SK-N-SH (cell line): ENCODE results near the gene NOL4L. TPM values are rescaled to one million over a fixed set of nuclear protein-coding genes. Genes with fewer than 3 reads are reported as not detected.
A peak's percentile ranks its signal among the peaks of the same experiment; 100 is the strongest.

ENCODE experiments used
- CTCF ChIA-PET: fragments of 300-600, 350-600 bp; formaldehyde crosslinking; extraction: SDS; loops from one replicate; lab custom pipeline; 2021; lab: Yijun Ruan, JAX
- POLR2A ChIA-PET: fragments of 350-600 bp; sonication (Branson Sonifier 250); formaldehyde crosslinking; extraction: SDS; loops from one replicate; lab custom pipeline; 2020; ENCODE audit warnings: antibody characterized with exemption, inconsistent platforms; lab: Yijun Ruan, JAX
- DNase-seq: peaks from one replicate; pipeline ENCODE4 v3.0.0; 2012
- H2AFZ ChIP-seq: fragments of 200-600 bp; sonication (generic); 2 replicates; pipeline ENCODE4 v1.8.1; 2016; ENCODE audit warnings: antibody characterized with exemption, mild to moderate bottlenecking, low read depth
- H3F3A ChIP-seq: fragments of 200-600 bp; sonication (generic); replicated peaks from 2 replicates; pipeline ENCODE3; 2016; ENCODE audit warnings: antibody characterized with exemption, mild to moderate bottlenecking; ENCODE audit not compliant: insufficient read depth
- H3K27ac ChIP-seq, 2 experiments: fragments of 200-500 bp in 1 of 2; fragments of 200-600 bp in 1 of 2; sonication (Bioruptor generic) in 1 of 2; sonication (generic), shearing (Covaris generic) in 1 of 2; 2 replicates each; pipeline versions ENCODE4 v1.5.1 to v1.6.1; 2014 to 2016; ENCODE audit warnings: low read depth in 2 of 2, inconsistent platforms in 1 of 2, low read length in 1 of 2, mild to moderate bottlenecking in 1 of 2, mixed read lengths in 1 of 2
- H3K27me3 ChIP-seq: fragments of 200-600 bp; sonication (generic), shearing (Covaris generic); 2 replicates; pipeline ENCODE4 v1.6.1; 2016; ENCODE audit warnings: mixed run types; ENCODE audit not compliant: insufficient read depth
- H3K36me3 ChIP-seq, 2 experiments: fragments of 200-500 bp in 1 of 2; fragments of 200-600 bp in 1 of 2; sonication (Bioruptor generic) in 1 of 2; sonication (generic) in 1 of 2; replicated peaks in 1 of 2; 2 replicates each; pipeline versions ENCODE3 to v1.5.1; 2014 to 2016; ENCODE audit warnings: low read length in 1 of 2, mild to moderate bottlenecking in 1 of 2; ENCODE audit not compliant: insufficient read depth in 2 of 2, control insufficient read depth in 1 of 2
- H3K4me1 ChIP-seq, 2 experiments: fragments of 200-500 bp in 1 of 2; fragments of 200-600 bp in 1 of 2; sonication (Bioruptor generic) in 1 of 2; sonication (generic), shearing (Covaris generic) in 1 of 2; 2 replicates each; pipeline versions ENCODE4 v1.5.1 to v1.6.1; 2014 to 2016; ENCODE audit warnings: low read depth in 1 of 2, low read length in 1 of 2, mixed run types in 1 of 2; ENCODE audit not compliant: insufficient read depth in 2 of 2, control insufficient read depth in 1 of 2
- H3K4me2 ChIP-seq: fragments of 200-600 bp; sonication (generic), shearing (Covaris generic); 2 replicates; pipeline ENCODE4 v1.6.1; 2017; ENCODE audit warnings: mixed run types
- H3K4me3 ChIP-seq, 2 experiments: fragments of 200-500 bp in 1 of 2; fragments of 200-600 bp in 1 of 2; sonication (Bioruptor generic) in 1 of 2; sonication (generic), shearing (Covaris generic) in 1 of 2; 2 replicates each; pipeline versions ENCODE4 v1.5.1 to v1.8.1; 2014 to 2016; ENCODE audit warnings: low read depth in 2 of 2, inconsistent platforms in 1 of 2, low read length in 1 of 2, mild to moderate bottlenecking in 1 of 2, mixed read lengths in 1 of 2, moderate library complexity in 1 of 2
- H3K79me2 ChIP-seq: fragments of 200-600 bp; sonication (generic); 2 replicates; pipeline ENCODE4 v1.8.1; 2017; ENCODE audit warnings: mild to moderate bottlenecking; ENCODE audit not compliant: insufficient read depth
- H3K9ac ChIP-seq: fragments of 200-600 bp; sonication (generic); 2 replicates; pipeline ENCODE4 v1.6.1; 2017; ENCODE audit warnings: mixed run types
- H3K9me2 ChIP-seq: fragments of 200-600 bp; sonication (generic); 2 replicates; pipeline ENCODE4 v1.6.1; 2017; ENCODE audit warnings: mixed run types
- H3K9me3 ChIP-seq: fragments of 200-600 bp; sonication (generic); 2 replicates; pipeline ENCODE4 v1.6.1; 2017; ENCODE audit warnings: mixed run types, mild to moderate bottlenecking, moderate library complexity
- H4K20me1 ChIP-seq: fragments of 200-600 bp; sonication (generic); 2 replicates; pipeline ENCODE4 v1.6.1; 2017; ENCODE audit warnings: mild to moderate bottlenecking, mixed run types; ENCODE audit not compliant: insufficient read depth
- ELF1 ChIP-seq: IDR thresholded peaks from 2 replicates; pipeline ENCODE4 v1.4.0; 2012
- FOXJ3 ChIP-seq: sonication (generic); formaldehyde crosslinking; IDR thresholded peaks from 2 replicates; pipeline ENCODE4 v1.5.1; 2020; ENCODE audit warnings: mild to moderate bottlenecking, missing genetic modification reagents
- GATA2 ChIP-seq: sonication (generic); formaldehyde crosslinking; IDR thresholded peaks from 2 replicates; pipeline ENCODE4 v1.5.0; 2020; ENCODE audit warnings: mild to moderate bottlenecking, missing genetic modification reagents
- MEF2A ChIP-seq: IDR thresholded peaks from 2 replicates; pipeline ENCODE4 v1.4.0; 2012; ENCODE audit warnings: low read depth, borderline replicate concordance
- POLR2AphosphoS5 ChIP-seq: IDR thresholded peaks from 2 replicates; pipeline ENCODE4 v1.6.1; 2012; ENCODE audit warnings: low read depth, low read length
- RXRA ChIP-seq: IDR thresholded peaks from 2 replicates; pipeline ENCODE4 v1.4.0; 2012; ENCODE audit warnings: low read depth, mild to moderate bottlenecking, borderline replicate concordance
- TCF12 ChIP-seq: IDR thresholded peaks from 2 replicates; pipeline ENCODE4 v1.4.0; 2012
- TEAD4 ChIP-seq: IDR thresholded peaks from 2 replicates; pipeline ENCODE4 v1.4.0; 2012; ENCODE audit warnings: mild to moderate bottlenecking, borderline replicate concordance; ENCODE audit not compliant: insufficient read depth
- WGBS: methylation state at CpG from one replicate; pipeline ENCODE4 v1.1.6; 2017; ENCODE audit warnings: low lambda C conversion rate; 5-methylcytosine and 5-hydroxymethylcytosine counted together
- polyA plus RNA-seq, 3 experiments: library from polyadenylated mRNA; depleted of rRNA; stranded (reverse); fragments of >200 nt; gene quantifications; 2 replicates each; pipeline ENCODE4 v1.2.3, GENCODE V29; 2012
- TF ChIP-seq, protein P1 (sequence below): IDR thresholded peaks from 2 replicates; pipeline ENCODE4; 2012

Gene NOL4L
- polyA plus RNA-seq, 1 of the 3 experiments (the other 2 are of a cell fraction): 14.3 TPM

DNA sequence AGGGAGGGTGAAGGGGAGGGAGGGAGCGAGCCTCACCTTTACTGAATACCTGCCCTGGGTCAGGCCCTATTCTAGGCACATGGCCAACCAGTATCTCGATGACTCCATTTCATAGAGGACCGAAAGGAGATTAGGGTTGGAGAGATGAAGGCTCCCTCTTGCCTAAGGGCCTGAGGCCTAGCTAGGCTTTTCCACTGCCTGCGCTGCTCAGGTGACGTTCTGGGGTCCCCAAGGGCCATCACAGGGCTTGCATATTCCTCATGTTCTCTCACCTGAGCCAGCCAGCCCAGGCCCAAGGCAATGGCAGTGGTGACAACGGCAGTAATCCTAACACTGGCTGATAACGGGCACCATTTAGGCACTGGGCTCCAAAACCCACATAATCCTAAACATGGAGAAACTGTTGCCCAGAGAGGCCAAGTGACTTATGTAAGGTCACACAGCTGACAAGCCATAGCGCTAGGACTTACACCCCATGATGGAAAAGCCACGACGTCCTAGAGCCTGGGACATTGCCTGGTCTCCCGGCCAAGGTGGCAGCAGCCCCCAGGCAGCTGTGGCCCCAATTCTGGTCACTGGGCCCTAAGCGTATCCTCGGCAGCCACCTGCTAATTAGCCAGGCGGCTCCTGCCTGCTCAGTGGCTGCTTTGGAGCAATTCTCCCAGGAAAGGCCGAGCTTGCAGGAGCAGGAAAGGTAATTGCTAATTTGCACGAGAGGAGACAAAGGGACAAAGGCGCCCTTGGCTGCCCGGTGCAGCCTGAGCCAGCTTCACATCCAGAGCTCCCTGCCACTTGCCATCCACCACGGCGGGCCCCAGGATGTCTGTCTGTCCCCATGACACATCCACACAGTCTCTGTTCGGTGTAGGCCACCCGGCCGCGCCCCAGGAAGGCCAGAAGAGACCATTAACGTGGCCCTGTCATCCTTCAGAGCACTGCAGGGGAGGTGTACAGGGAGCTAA, 21.5 kb downstream of the NOL4L start:
- no peaks in the 10 kb centered on the region for H3K9me3 ChIP-seq
- DNase-seq: no peak
- 84% methylated on average over 14 of the region's 25 CpGs for WGBS

DNA sequence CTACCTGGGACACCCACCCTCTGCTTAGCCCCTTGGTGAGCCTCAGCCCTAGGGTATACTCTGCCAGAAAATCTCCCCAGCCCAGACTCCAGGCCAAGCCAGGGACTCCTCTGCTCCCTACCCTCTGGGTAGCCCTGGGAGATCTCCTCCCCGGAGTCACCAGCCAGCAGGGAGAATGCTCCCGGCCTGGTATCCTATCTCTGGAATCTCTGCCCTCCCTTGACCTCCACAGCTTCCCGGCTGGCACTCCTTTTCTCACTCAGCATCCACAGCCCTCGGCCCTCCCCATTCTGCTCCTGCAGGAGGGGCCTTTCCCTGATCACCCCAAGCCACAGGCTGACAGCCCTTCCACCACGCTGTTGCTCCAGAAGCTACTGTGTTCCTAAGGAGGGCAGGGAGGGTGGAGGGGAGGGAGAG, 22.6 kb downstream of the NOL4L start:
- H3K36me3 ChIP-seq: no peaks in the 10 kb centered on the region
- H3K79me2 ChIP-seq: no peaks in the 10 kb centered on the region
- no peaks in the 10 kb centered on the region for H3K9me3 ChIP-seq
- no peak overlapping the region for H3K4me3 ChIP-seq
- CTCF ChIA-PET: no interaction called here
- peak; percentile 70 for DNase-seq
- no peak overlapping the region for H3K27ac ChIP-seq
- WGBS: 23% methylated on average over 4 of the region's 5 CpGs
- no peak overlapping the region for H3K4me2 ChIP-seq
- H3F3A ChIP-seq: no peaks in the 10 kb centered on the region
- H3K9me2 ChIP-seq: no peaks in the 10 kb centered on the region
- no peak overlapping the region for H3K9ac ChIP-seq
- no peaks in the 10 kb centered on the region; the same call in 1 of the 2 replicates for H3K27me3 ChIP-seq
- no peak for TF ChIP-seq RXRA
- no peak for TF ChIP-seq POLR2AphosphoS5
- no peak for TF ChIP-seq TCF12
- TF ChIP-seq, protein P1, sequence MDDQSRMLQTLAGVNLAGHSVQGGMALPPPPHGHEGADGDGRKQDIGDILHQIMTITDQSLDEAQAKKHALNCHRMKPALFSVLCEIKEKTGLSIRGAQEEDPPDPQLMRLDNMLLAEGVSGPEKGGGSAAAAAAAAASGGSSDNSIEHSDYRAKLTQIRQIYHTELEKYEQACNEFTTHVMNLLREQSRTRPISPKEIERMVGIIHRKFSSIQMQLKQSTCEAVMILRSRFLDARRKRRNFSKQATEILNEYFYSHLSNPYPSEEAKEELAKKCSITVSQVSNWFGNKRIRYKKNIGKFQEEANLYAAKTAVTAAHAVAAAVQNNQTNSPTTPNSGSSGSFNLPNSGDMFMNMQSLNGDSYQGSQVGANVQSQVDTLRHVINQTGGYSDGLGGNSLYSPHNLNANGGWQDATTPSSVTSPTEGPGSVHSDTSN: no peak
- no peak for TF ChIP-seq TEAD4
- TF ChIP-seq GATA2: peak; percentile 70
- no peak for TF ChIP-seq MEF2A
- no peaks in the 10 kb centered on the region for H4K20me1 ChIP-seq
- POLR2A ChIA-PET: no interaction called here
- H3K4me1 ChIP-seq: peaks cover 0 to 27% of the 10 kb centered on the region in 2 experiments; a peak in 1 of 4 replicates
- H2AFZ ChIP-seq: no peak overlapping the region

More for the DNA sequence above, 21.5 kb downstream of the NOL4L start:
- ChIA-PET CTCF (interaction anchor here (0.9 to 1.2 kb wide), 3 partner anchors 14 to 89 kb away, joined by 3 to 4 read pairs (median 3); no protein-coding TSS in a partner anchor), POLR2A (no interaction called here)
- Histone ChIP-seq H3F3A (no peaks in the 10 kb centered on the region), H2AFZ (no peak overlapping the region), H3K79me2 (no peaks in the 10 kb centered on the region), H3K4me1 (peaks cover 0 to 30% of the 10 kb centered on the region in 2 experiments; a peak in 1 of 4 replicates), H3K9me2 (no peaks in the 10 kb centered on the region), H3K4me3 (no peak overlapping the region), H3K9ac (no peak overlapping the region), H3K36me3 (no peaks in the 10 kb centered on the region), H3K4me2 (no peak overlapping the region), H3K27me3 (no peaks in the 10 kb centered on the region; the same call in 1 of the 2 replicates), H4K20me1 (no peaks in the 10 kb centered on the region), H3K27ac (no peak overlapping the region)
- TF ChIP-seq RXRA (no peak), ELF1 (no peak), FOXJ3 (no peak), TCF12 (no peak)
- TF ChIP-seq, protein P1: no peak
